K562 (cell line): Measurements from ENCODE around the gene CA6.

ENCODE experiments used
- CTCF ChIP-seq, 3 experiments: IDR thresholded peaks in 2 of 3; conservative IDR thresholded peaks in 1 of 3; 2 replicates each; pipeline ENCODE4 v1.5.1; 2011 to 2012; ENCODE audit warnings: low read length in 3 of 3, mild to moderate bottlenecking in 3 of 3, control low read depth in 2 of 3, improper control_type of control experiment in 1 of 3, inconsistent platforms in 1 of 3, low read depth in 1 of 3, mixed read lengths in 1 of 3, moderate library complexity in 1 of 3; ENCODE audit not compliant: insufficient read depth in 2 of 3
- HMGXB4 ChIP-seq: sonication (generic); formaldehyde crosslinking; IDR thresholded peaks from 2 replicates; pipeline ENCODE4 v1.8.1; 2023; ENCODE audit warnings: mild to moderate bottlenecking, missing genetic modification reagents
- OTX1 ChIP-seq: fragments of 450-650 bp; formaldehyde crosslinking; IDR thresholded peaks from 2 replicates; pipeline ENCODE4 v1.4.0; 2022; ENCODE audit warnings: mild to moderate bottlenecking
- PCBP2 ChIP-seq: fragments of 200-400 bp; formaldehyde crosslinking; IDR thresholded peaks from 2 replicates; pipeline ENCODE4 v1.6.1; 2018; ENCODE audit warnings: low read length, low read depth, mild to moderate bottlenecking, moderate library complexity; ENCODE audit not compliant: poor library complexity, severe bottlenecking
- PREB ChIP-seq: sonication (generic); formaldehyde crosslinking; IDR thresholded peaks from 2 replicates; pipeline ENCODE4 v1.8.1; 2023; ENCODE audit warnings: mild to moderate bottlenecking, missing genetic modification reagents

- no peak for TF ChIP-seq PREB
- peak in 1 of 3 experiments; percentile 49; a peak in 2 of 6 replicates for TF ChIP-seq CTCF (IDR thresholded peaks at IDR 0.05 in 2 of 3, conservative IDR thresholded peaks at IDR 0.05 in 1 of 3; ENCODE audit: insufficient read depth in 2 of 3, low read depth in 1 of 3, low read length in 3 of 3)
- no peak for TF ChIP-seq PCBP2
- no peak for TF ChIP-seq OTX1 (CRISPR knock-in tag)
- no peak for TF ChIP-seq HMGXB4
These were observed 42.3 kb upstream of the CA6 start for GRCh38 chr1:8903410-8903809.
